ENCODE measurements around the gene ANKRD44.

ANKRD44 gene

GRCh38 chr2:197315371-197315770 is 4.8 kb upstream of the ANKRD44 start:
- H3K4me3 ChIP-seq (ENCODE audit: low read depth, low read length) = no peak overlapping the region
- TF ChIP-seq, protein P1, sequence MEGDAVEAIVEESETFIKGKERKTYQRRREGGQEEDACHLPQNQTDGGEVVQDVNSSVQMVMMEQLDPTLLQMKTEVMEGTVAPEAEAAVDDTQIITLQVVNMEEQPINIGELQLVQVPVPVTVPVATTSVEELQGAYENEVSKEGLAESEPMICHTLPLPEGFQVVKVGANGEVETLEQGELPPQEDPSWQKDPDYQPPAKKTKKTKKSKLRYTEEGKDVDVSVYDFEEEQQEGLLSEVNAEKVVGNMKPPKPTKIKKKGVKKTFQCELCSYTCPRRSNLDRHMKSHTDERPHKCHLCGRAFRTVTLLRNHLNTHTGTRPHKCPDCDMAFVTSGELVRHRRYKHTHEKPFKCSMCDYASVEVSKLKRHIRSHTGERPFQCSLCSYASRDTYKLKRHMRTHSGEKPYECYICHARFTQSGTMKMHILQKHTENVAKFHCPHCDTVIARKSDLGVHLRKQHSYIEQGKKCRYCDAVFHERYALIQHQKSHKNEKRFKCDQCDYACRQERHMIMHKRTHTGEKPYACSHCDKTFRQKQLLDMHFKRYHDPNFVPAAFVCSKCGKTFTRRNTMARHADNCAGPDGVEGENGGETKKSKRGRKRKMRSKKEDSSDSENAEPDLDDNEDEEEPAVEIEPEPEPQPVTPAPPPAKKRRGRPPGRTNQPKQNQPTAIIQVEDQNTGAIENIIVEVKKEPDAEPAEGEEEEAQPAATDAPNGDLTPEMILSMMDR (IDR thresholded peaks at IDR 0.05; ENCODE audit: low read depth, low read length) = no peak

- no peak overlapping the region for H3K4me3 ChIP-seq (ENCODE audit: low read depth, low read length)
- TF ChIP-seq, protein P1 (IDR thresholded peaks at IDR 0.05; ENCODE audit: low read depth, low read length) = no peak
These were observed 1.6 kb upstream of the ANKRD44 start for GRCh38 chr2:197312186-197312585.

GRCh38 chr2:197311421-197312033 is 947 bp upstream of the ANKRD44 start:
- TF ChIP-seq, protein P1 (IDR thresholded peaks at IDR 0.05; ENCODE audit: low read depth, low read length) = no peak
- H3K4me3 ChIP-seq (ENCODE audit: low read depth, low read length) = peak overlapping the region; percentile 67

- TF ChIP-seq, protein P1 (IDR thresholded peaks at IDR 0.05; ENCODE audit: low read depth, low read length) = no peak
- H3K4me3 ChIP-seq (ENCODE audit: low read depth, low read length) = peak overlapping the region; percentile 67
These were observed 424 bp upstream of the ANKRD44 start for GRCh38 chr2:197310987-197311420.

DNA sequence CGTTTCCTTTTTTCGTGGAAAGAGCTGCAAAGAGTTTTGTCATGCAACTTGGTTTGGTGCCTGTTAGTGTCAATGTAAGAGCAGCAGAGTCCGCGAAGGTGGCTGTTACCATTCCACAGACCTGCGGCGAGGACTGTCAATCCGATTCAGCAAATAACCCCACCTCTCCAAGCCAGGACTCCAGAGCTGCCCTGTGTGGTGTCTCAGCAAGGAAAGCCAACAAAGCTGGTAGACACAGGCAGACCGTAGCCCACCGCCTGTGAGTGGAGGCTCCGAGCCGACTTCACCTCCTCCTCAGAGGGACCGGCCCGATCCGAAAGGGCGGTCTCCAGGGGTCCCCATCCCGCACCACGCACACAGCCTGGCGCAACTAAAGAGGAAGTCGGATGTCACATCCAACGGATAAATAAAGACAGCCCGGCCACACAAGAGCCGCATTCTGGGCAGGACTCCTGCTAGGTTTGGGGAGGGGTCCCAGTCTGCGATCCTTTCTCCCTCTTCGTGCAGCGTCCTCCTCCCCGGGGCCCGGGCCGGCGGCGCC is 819 bp downstream of the ANKRD44 start:
- TF ChIP-seq, protein P1 (IDR thresholded peaks at IDR 0.05; ENCODE audit: low read depth, low read length) = no peak

GRCh38 chr2:197308996-197309690 is 1.4 kb downstream of the ANKRD44 start:
- peak overlapping the region; percentile 67 for H3K4me3 ChIP-seq (ENCODE audit: low read depth, low read length)
- TF ChIP-seq, protein P1 (IDR thresholded peaks at IDR 0.05; ENCODE audit: low read depth, low read length) = no peak

More for the DNA sequence above, 819 bp downstream of the ANKRD44 start:
- peak overlapping the region; percentile 67 for H3K4me3 ChIP-seq (ENCODE audit: low read depth, low read length)

DNA sequence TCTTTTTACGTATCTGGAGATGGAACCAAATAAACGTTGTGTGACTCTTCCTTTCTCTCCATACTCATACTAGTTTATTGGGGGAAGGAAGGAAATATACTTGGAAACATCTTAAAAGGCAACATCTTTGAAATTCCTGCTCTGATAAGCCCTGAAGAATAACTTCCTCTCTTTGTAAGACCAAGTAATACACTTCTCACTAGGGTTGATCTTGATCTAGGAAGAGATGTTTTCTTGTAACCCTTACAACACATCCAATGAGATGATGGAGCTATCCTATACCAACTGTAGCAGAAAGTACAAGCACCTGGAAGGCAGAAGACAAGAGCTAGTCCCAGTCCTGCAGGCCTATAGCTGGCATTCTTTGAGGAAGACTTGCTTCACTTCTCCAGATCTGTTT is 2.0 kb downstream of the ANKRD44 start:
- no peak overlapping the region for H3K4me3 ChIP-seq (ENCODE audit: low read depth, low read length)
- TF ChIP-seq, protein P1 (IDR thresholded peaks at IDR 0.05; ENCODE audit: low read depth, low read length) = no peak
